Keratinocyte (primary cell): ENCODE results near the gene RICTOR. TPM values are rescaled to one million over a fixed set of nuclear protein-coding genes. Genes with fewer than 3 reads are reported as not detected.

Experiments used
- DNase-seq: peaks from one replicate; pipeline ENCODE4 v3.0.0-alpha.2; 2011; ENCODE audit warnings: low read depth, missing footprints, low spot score
- FAIRE-seq: peaks from 2 replicates; lab custom pipeline; 2011; peaks lifted over from hg19 to GRCh38; lab: Jason Lieb, UNC
- H2AFZ ChIP-seq: 2 replicates; pipeline ENCODE4 v1.6.0; 2012; ENCODE audit warnings: low read length, control low read depth, inconsistent platforms; ENCODE audit not compliant: control insufficient read depth
- H3K27ac ChIP-seq: 2 replicates; pipeline ENCODE4 v1.5.1; 2011; ENCODE audit warnings: low read length; ENCODE audit not compliant: control insufficient read depth, insufficient read depth
- H3K27me3 ChIP-seq: 3 replicates; pipeline ENCODE4 v1.6.0; 2011; ENCODE audit warnings: low read length; ENCODE audit not compliant: control insufficient read depth, insufficient read depth; ENCODE audit errors: extremely low read depth
- H3K36me3 ChIP-seq, 2 experiments: 2 replicates in 1 of 2; 3 replicates in 1 of 2; pipeline ENCODE4 v1.5.1; 2011; ENCODE audit warnings: low read length in 2 of 2, mild to moderate bottlenecking in 1 of 2; ENCODE audit not compliant: control insufficient read depth in 2 of 2, insufficient read depth in 2 of 2; ENCODE audit errors: extremely low read depth in 1 of 2
- H3K4me1 ChIP-seq: 3 replicates; pipeline ENCODE4 v1.5.1; 2011; ENCODE audit warnings: low read length; ENCODE audit not compliant: control insufficient read depth, insufficient read depth; ENCODE audit errors: extremely low read depth
- H3K4me2 ChIP-seq: 3 replicates; pipeline ENCODE4 v1.6.0; 2011; ENCODE audit warnings: low read depth, low read length; ENCODE audit not compliant: control insufficient read depth, insufficient read depth; ENCODE audit errors: extremely low read depth
- H3K4me3 ChIP-seq, 3 experiments: fragments of 200-600 bp in 1 of 3; sonication (generic) in 1 of 3; 2 replicates in 2 of 3; 3 replicates in 1 of 3; pipeline ENCODE4 v1.5.1; 2011 to 2016; ENCODE audit warnings: low read length in 3 of 3, mild to moderate bottlenecking in 3 of 3, control low read depth in 2 of 3, inconsistent platforms in 1 of 3, low read depth in 1 of 3, mixed read lengths in 1 of 3, mixed run types in 1 of 3, moderate library complexity in 1 of 3; ENCODE audit not compliant: control insufficient read depth in 2 of 3, insufficient read depth in 2 of 3; ENCODE audit errors: extremely low read depth in 1 of 3
- H3K79me2 ChIP-seq: 2 replicates; pipeline ENCODE4 v1.6.0; 2012; ENCODE audit warnings: low read length; ENCODE audit not compliant: control insufficient read depth, insufficient read depth
- H3K9ac ChIP-seq: 3 replicates; pipeline ENCODE4 v1.6.0; 2011; ENCODE audit warnings: low read length; ENCODE audit not compliant: control insufficient read depth, insufficient read depth; ENCODE audit errors: extremely low read depth
- H3K9me1 ChIP-seq: 3 replicates; pipeline ENCODE4 v1.6.0; 2011; ENCODE audit warnings: low read length; ENCODE audit not compliant: control insufficient read depth, insufficient read depth; ENCODE audit errors: extremely low read depth
- H3K9me3 ChIP-seq: 2 replicates; pipeline ENCODE4 v1.5.1; 2012; ENCODE audit warnings: low read depth, low read length; ENCODE audit not compliant: control insufficient read depth
- H4K20me1 ChIP-seq: 3 replicates; pipeline ENCODE4 v1.6.0; 2011; ENCODE audit warnings: low read length; ENCODE audit not compliant: control insufficient read depth, insufficient read depth; ENCODE audit errors: extremely low read depth
- EZH2 ChIP-seq: IDR thresholded peaks from one replicate; pipeline ENCODE4 v1.6.1; 2012; ENCODE audit warnings: inconsistent platforms, mild to moderate bottlenecking, low read length, moderate library complexity
- dilution Hi-C: fragments of 300-500 bp; cut with MboI; formaldehyde crosslinking; loops from one replicate; pipeline ENCODE4 v1.7.0; 2020; ENCODE audit warnings: low sequenced_read_pairs; ENCODE audit not compliant: extremely low pct_ligation_motif_present
- polyA plus RNA-seq, 5 experiments: library from polyadenylated mRNA; depleted of rRNA in 3 of 5; stranded (reverse) in 3 of 5; stranded (forward) in 1 of 5; unstranded in 1 of 5; fragments of >200 nt; gene quantifications; 1 replicate in 1 of 5; 2 replicates in 3 of 5; 3 replicates in 1 of 5; pipeline versions ENCODE4 v1.2.1 to v1.2.3, GENCODE V29; 2011 to 2012; ENCODE audit warnings: missing spikeins in 2 of 5, low read depth in 1 of 5, low replicate concordance in 1 of 5
- TF ChIP-seq, protein P1 (sequence below), 3 experiments: IDR thresholded peaks in 1 of 3; conservative IDR thresholded peaks in 1 of 3; optimal IDR thresholded peaks in 1 of 3; 2 replicates in 2 of 3; 3 replicates in 1 of 3; pipeline versions ENCODE3 to v1.5.1; 2011; ENCODE audit warnings: low read length in 3 of 3, mild to moderate bottlenecking in 3 of 3, moderate library complexity in 2 of 3, control low read depth in 1 of 3, inconsistent platforms in 1 of 3; ENCODE audit not compliant: insufficient read depth in 2 of 3; ENCODE audit errors: extremely low read depth in 1 of 3

Gene RICTOR
- polyA plus RNA-seq, 1 donor (not counting 4 experiments of a cell fraction or from before 2014, with no cell fraction given) = 11.5 TPM

GRCh38 chr5:39120052-39120420 is 45.8 kb upstream of the RICTOR start:
- dilution Hi-C loops = no loop called here
- Histone ChIP-seq H3K4me2 (no peak overlapping the region), H3K9me3 (no peaks in the 10 kb centered on the region), H3K27me3 (peaks cover 9% of the 10 kb centered on the region), H4K20me1 (no peaks in the 10 kb centered on the region), H3K4me3 (no peak overlapping the region), H3K4me1 (no peaks in the 10 kb centered on the region), H2AFZ (no peak overlapping the region), H3K9me1 (no peaks in the 10 kb centered on the region), H3K36me3 (no peaks in the 10 kb centered on the region), H3K27ac (no peak overlapping the region), H3K9ac (no peak overlapping the region), H3K79me2 (no peaks in the 10 kb centered on the region)
- FAIRE-seq = no peak
- no peak for DNase-seq
- TF ChIP-seq, protein P1, sequence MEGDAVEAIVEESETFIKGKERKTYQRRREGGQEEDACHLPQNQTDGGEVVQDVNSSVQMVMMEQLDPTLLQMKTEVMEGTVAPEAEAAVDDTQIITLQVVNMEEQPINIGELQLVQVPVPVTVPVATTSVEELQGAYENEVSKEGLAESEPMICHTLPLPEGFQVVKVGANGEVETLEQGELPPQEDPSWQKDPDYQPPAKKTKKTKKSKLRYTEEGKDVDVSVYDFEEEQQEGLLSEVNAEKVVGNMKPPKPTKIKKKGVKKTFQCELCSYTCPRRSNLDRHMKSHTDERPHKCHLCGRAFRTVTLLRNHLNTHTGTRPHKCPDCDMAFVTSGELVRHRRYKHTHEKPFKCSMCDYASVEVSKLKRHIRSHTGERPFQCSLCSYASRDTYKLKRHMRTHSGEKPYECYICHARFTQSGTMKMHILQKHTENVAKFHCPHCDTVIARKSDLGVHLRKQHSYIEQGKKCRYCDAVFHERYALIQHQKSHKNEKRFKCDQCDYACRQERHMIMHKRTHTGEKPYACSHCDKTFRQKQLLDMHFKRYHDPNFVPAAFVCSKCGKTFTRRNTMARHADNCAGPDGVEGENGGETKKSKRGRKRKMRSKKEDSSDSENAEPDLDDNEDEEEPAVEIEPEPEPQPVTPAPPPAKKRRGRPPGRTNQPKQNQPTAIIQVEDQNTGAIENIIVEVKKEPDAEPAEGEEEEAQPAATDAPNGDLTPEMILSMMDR (optimal IDR thresholded peaks at IDR 0.05 in 1 of 3, IDR thresholded peaks at IDR 0.05 in 1 of 3, conservative IDR thresholded peaks at IDR 0.05 in 1 of 3; ENCODE audit: extremely low read depth in 1 of 3, insufficient read depth in 2 of 3, low read length in 3 of 3) = no peak
- TF ChIP-seq EZH2 = no peak

DNA sequence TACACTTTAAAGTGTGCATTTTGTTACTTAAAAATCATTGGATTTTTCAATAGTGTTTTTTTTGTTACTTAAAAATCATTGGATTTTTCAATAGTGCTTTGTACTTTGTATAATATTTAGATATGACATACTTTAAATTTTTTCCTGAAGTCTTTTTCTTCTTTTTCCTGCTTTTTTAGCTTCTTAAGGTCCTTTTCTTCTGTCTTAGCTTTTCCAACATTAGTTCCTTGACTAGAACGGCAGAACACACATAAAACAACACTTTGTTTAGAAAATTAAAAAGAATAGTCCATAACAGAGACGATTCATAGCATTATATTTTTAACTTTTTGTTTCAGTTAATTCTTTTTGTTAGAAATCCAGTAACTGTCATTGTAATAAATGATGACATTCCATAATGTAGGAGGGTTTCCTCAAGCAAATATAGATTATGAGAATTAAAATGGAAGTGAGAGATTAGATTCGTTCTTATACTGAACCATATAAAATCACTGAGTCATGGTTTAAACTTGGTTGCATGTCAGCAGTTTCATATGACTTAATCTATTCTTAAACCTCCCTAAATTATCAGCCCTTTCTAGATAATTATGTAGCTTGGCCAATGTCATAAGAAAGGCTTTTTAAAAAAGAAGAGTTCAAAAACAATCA is 45.3 kb upstream of the RICTOR start:
- no peak overlapping the region for H3K27ac ChIP-seq

More for the DNA sequence above, 45.3 kb upstream of the RICTOR start:
- FAIRE-seq = no peak
- no peak overlapping the region for H3K9ac ChIP-seq
- H2AFZ ChIP-seq = no peak overlapping the region
- no peaks in the 10 kb centered on the region for H3K36me3 ChIP-seq
- no peaks in the 10 kb centered on the region for H3K9me1 ChIP-seq
- H3K4me2 ChIP-seq = no peak overlapping the region
- no peak for DNase-seq
- dilution Hi-C loops = no loop called here
- TF ChIP-seq, protein P1 (optimal IDR thresholded peaks at IDR 0.05 in 1 of 3, IDR thresholded peaks at IDR 0.05 in 1 of 3, conservative IDR thresholded peaks at IDR 0.05 in 1 of 3; ENCODE audit: extremely low read depth in 1 of 3, insufficient read depth in 2 of 3, low read length in 3 of 3) = no peak
- no peak for TF ChIP-seq EZH2
- H3K4me1 ChIP-seq = no peaks in the 10 kb centered on the region
- no peaks in the 10 kb centered on the region for H4K20me1 ChIP-seq
- H3K9me3 ChIP-seq = no peaks in the 10 kb centered on the region
- no peak overlapping the region for H3K4me3 ChIP-seq
- H3K79me2 ChIP-seq = no peaks in the 10 kb centered on the region
- H3K27me3 ChIP-seq = peaks cover 9% of the 10 kb centered on the region
